ENCODE results near the gene SLC28A3.
"Not testable (repeated sequence)": the region's sequence is repeated elsewhere in the genome, so short reads cannot be mapped to it uniquely, and the experiment has no call there.

SLC28A3 gene

GRCh38 chr9:84371737-84372136 is 31.2 kb upstream of the SLC28A3 start:
- no peak overlapping the region for H3K4me3 Mint-ChIP-seq
- no peak for ATAC-seq (replicated peaks; ENCODE audit: extremely low read depth, poor library complexity, severe bottlenecking)
- H3K9me3 Mint-ChIP-seq: no peaks in the 10 kb centered on the region
- DNase-seq (ENCODE audit: low spot score in 2 of 2): no peak
- peaks cover 21% of the 10 kb centered on the region for H3K27me3 Mint-ChIP-seq
- H3K4me1 Mint-ChIP-seq: no peaks in the 10 kb centered on the region
- H3K27ac Mint-ChIP-seq (ENCODE audit: low read depth): no peak overlapping the region
- no peaks in the 10 kb centered on the region for H3K36me3 Mint-ChIP-seq (ENCODE audit: insufficient read depth)

- no peak for DNase-seq (ENCODE audit: low spot score in 2 of 2)
- H3K27me3 Mint-ChIP-seq: peaks cover 36% of the 10 kb centered on the region
- no peak overlapping the region for H3K4me3 Mint-ChIP-seq
- H3K4me1 Mint-ChIP-seq: no peaks in the 10 kb centered on the region
- H3K36me3 Mint-ChIP-seq (ENCODE audit: insufficient read depth): no peaks in the 10 kb centered on the region
- H3K27ac Mint-ChIP-seq (ENCODE audit: low read depth): no peak overlapping the region
- no peaks in the 10 kb centered on the region for H3K9me3 Mint-ChIP-seq
- no peak for ATAC-seq (replicated peaks; ENCODE audit: extremely low read depth, poor library complexity, severe bottlenecking)
Observed at GRCh38 chr9:84368601-84369000, 28.0 kb upstream of the SLC28A3 start.

GRCh38 chr9:84367726-84368125 is 27.2 kb upstream of the SLC28A3 start:
- not testable (repeated sequence) for H3K4me3 Mint-ChIP-seq; H3K9me3 Mint-ChIP-seq; DNase-seq (ENCODE audit: low spot score in 2 of 2); H3K27ac Mint-ChIP-seq (ENCODE audit: low read depth); ATAC-seq (replicated peaks; ENCODE audit: extremely low read depth, poor library complexity, severe bottlenecking); H3K36me3 Mint-ChIP-seq (ENCODE audit: insufficient read depth); H3K4me1 Mint-ChIP-seq
- H3K27me3 Mint-ChIP-seq: peaks cover 36% of the 10 kb centered on the region

GRCh38 chr9:84366683-84367082 is 26.1 kb upstream of the SLC28A3 start:
- no peaks in the 10 kb centered on the region for H3K36me3 Mint-ChIP-seq (ENCODE audit: insufficient read depth)
- ATAC-seq (replicated peaks; ENCODE audit: extremely low read depth, poor library complexity, severe bottlenecking): no peak
- no peaks in the 10 kb centered on the region for H3K9me3 Mint-ChIP-seq
- no peaks in the 10 kb centered on the region for H3K4me1 Mint-ChIP-seq
- no peak overlapping the region for H3K4me3 Mint-ChIP-seq
- DNase-seq (ENCODE audit: low spot score in 2 of 2): no peak
- no peak overlapping the region for H3K27ac Mint-ChIP-seq (ENCODE audit: low read depth)
- H3K27me3 Mint-ChIP-seq: peaks cover 27% of the 10 kb centered on the region

GRCh38 chr9:84364894-84365490 is 24.4 kb upstream of the SLC28A3 start:
- not testable (repeated sequence) for DNase-seq (ENCODE audit: low spot score in 2 of 2); H3K4me3 Mint-ChIP-seq; H3K36me3 Mint-ChIP-seq (ENCODE audit: insufficient read depth); H3K27ac Mint-ChIP-seq (ENCODE audit: low read depth); H3K9me3 Mint-ChIP-seq; H3K4me1 Mint-ChIP-seq; ATAC-seq (replicated peaks; ENCODE audit: extremely low read depth, poor library complexity, severe bottlenecking)
- H3K27me3 Mint-ChIP-seq: peaks cover 21% of the 10 kb centered on the region

- Mint-ChIP-seq H3K27me3 (peaks cover 21% of the 10 kb centered on the region), H3K9me3 (no peaks in the 10 kb centered on the region), H3K4me3 (no peak overlapping the region), H3K4me1 (no peaks in the 10 kb centered on the region), H3K27ac (ENCODE audit: low read depth) (no peak overlapping the region), H3K36me3 (ENCODE audit: insufficient read depth) (peaks cover 2% of the 10 kb centered on the region)
- ATAC-seq (replicated peaks; ENCODE audit: extremely low read depth, poor library complexity, severe bottlenecking): no peak
- DNase-seq (ENCODE audit: low spot score in 2 of 2): no peak
Observed at GRCh38 chr9:84361645-84362044, 21.1 kb upstream of the SLC28A3 start.

GRCh38 chr9:84357275-84357674 is 16.7 kb upstream of the SLC28A3 start:
- ATAC-seq (replicated peaks; ENCODE audit: extremely low read depth, poor library complexity, severe bottlenecking): no peak
- DNase-seq (ENCODE audit: low spot score in 2 of 2): no peak
- H3K36me3 Mint-ChIP-seq (ENCODE audit: insufficient read depth): peaks cover 2% of the 10 kb centered on the region
- H3K9me3 Mint-ChIP-seq: no peaks in the 10 kb centered on the region
- H3K4me3 Mint-ChIP-seq: no peak overlapping the region
- H3K4me1 Mint-ChIP-seq: no peaks in the 10 kb centered on the region
- H3K27me3 Mint-ChIP-seq: no peaks in the 10 kb centered on the region
- H3K27ac Mint-ChIP-seq (ENCODE audit: low read depth): no peak overlapping the region

- H3K4me1 Mint-ChIP-seq: no peaks in the 10 kb centered on the region
- DNase-seq (ENCODE audit: low spot score in 2 of 2) (no peak), ATAC-seq (replicated peaks; ENCODE audit: extremely low read depth, poor library complexity, severe bottlenecking) (no peak)
- no peaks in the 10 kb centered on the region for H3K9me3 Mint-ChIP-seq
- no peak overlapping the region for H3K4me3 Mint-ChIP-seq
- no peaks in the 10 kb centered on the region for H3K27me3 Mint-ChIP-seq
- no peaks in the 10 kb centered on the region for H3K36me3 Mint-ChIP-seq (ENCODE audit: insufficient read depth)
- no peak overlapping the region for H3K27ac Mint-ChIP-seq (ENCODE audit: low read depth)
Observed at GRCh38 chr9:84354035-84354434, 13.5 kb upstream of the SLC28A3 start.

- Mint-ChIP-seq H3K27ac (ENCODE audit: low read depth) (no peak overlapping the region), H3K4me3 (no peak overlapping the region), H3K36me3 (ENCODE audit: insufficient read depth) (no peaks in the 10 kb centered on the region), H3K4me1 (no peaks in the 10 kb centered on the region), H3K9me3 (no peaks in the 10 kb centered on the region), H3K27me3 (peaks cover 14% of the 10 kb centered on the region)
- DNase-seq (ENCODE audit: low spot score in 2 of 2) (no peak), ATAC-seq (replicated peaks; ENCODE audit: extremely low read depth, poor library complexity, severe bottlenecking) (no peak)
Observed at GRCh38 chr9:84349671-84350070, 9.1 kb upstream of the SLC28A3 start.

GRCh38 chr9:84343111-84343521 is 2.6 kb upstream of the SLC28A3 start:
- DNase-seq (ENCODE audit: low spot score in 2 of 2) (no peak), ATAC-seq (replicated peaks; ENCODE audit: extremely low read depth, poor library complexity, severe bottlenecking) (no peak)
- Mint-ChIP-seq H3K4me1 (no peaks in the 10 kb centered on the region), H3K27ac (ENCODE audit: low read depth) (no peak overlapping the region), H3K4me3 (no peak overlapping the region), H3K9me3 (no peaks in the 10 kb centered on the region), H3K36me3 (ENCODE audit: insufficient read depth) (no peaks in the 10 kb centered on the region), H3K27me3 (peaks cover 16% of the 10 kb centered on the region)

- Mint-ChIP-seq H3K27ac (ENCODE audit: low read depth) (no peak overlapping the region), H3K9me3 (no peaks in the 10 kb centered on the region), H3K4me3 (no peak overlapping the region), H3K27me3 (peaks cover 4% of the 10 kb centered on the region), H3K4me1 (no peaks in the 10 kb centered on the region), H3K36me3 (ENCODE audit: insufficient read depth) (peaks cover 2% of the 10 kb centered on the region)
- ATAC-seq (replicated peaks; ENCODE audit: extremely low read depth, poor library complexity, severe bottlenecking): no peak
- DNase-seq (ENCODE audit: low spot score in 2 of 2): no peak
Observed at GRCh38 chr9:84339962-84340361, 596 bp downstream of the SLC28A3 start.

- H3K9me3 Mint-ChIP-seq: no peaks in the 10 kb centered on the region
- no peak overlapping the region for H3K4me3 Mint-ChIP-seq
- no peaks in the 10 kb centered on the region for H3K27me3 Mint-ChIP-seq
- ATAC-seq (replicated peaks; ENCODE audit: extremely low read depth, poor library complexity, severe bottlenecking) (no peak), DNase-seq (ENCODE audit: low spot score in 2 of 2) (no peak)
- H3K27ac Mint-ChIP-seq (ENCODE audit: low read depth): no peak overlapping the region
- H3K36me3 Mint-ChIP-seq (ENCODE audit: insufficient read depth): peaks cover 2% of the 10 kb centered on the region
- H3K4me1 Mint-ChIP-seq: no peaks in the 10 kb centered on the region
Observed at GRCh38 chr9:84339503-84339902, 1.1 kb downstream of the SLC28A3 start.

- Mint-ChIP-seq H3K9me3 (no peaks in the 10 kb centered on the region), H3K27ac (ENCODE audit: low read depth) (no peak overlapping the region), H3K36me3 (ENCODE audit: insufficient read depth) (peaks cover 2% of the 10 kb centered on the region), H3K4me3 (no peak overlapping the region), H3K27me3 (no peaks in the 10 kb centered on the region), H3K4me1 (no peaks in the 10 kb centered on the region)
- ATAC-seq (replicated peaks; ENCODE audit: extremely low read depth, poor library complexity, severe bottlenecking) (no peak), DNase-seq (ENCODE audit: low spot score in 2 of 2) (no peak)
Observed at GRCh38 chr9:84338792-84339191, 1.8 kb downstream of the SLC28A3 start.

GRCh38 chr9:84337252-84337651 is 3.3 kb downstream of the SLC28A3 start:
- no peak for ATAC-seq (replicated peaks; ENCODE audit: extremely low read depth, poor library complexity, severe bottlenecking)
- H3K4me3 Mint-ChIP-seq: no peak overlapping the region
- H3K4me1 Mint-ChIP-seq: no peaks in the 10 kb centered on the region
- no peaks in the 10 kb centered on the region for H3K27me3 Mint-ChIP-seq
- H3K36me3 Mint-ChIP-seq (ENCODE audit: insufficient read depth): peaks cover 3% of the 10 kb centered on the region
- H3K9me3 Mint-ChIP-seq: no peaks in the 10 kb centered on the region
- DNase-seq (ENCODE audit: low spot score in 2 of 2): no peak
- H3K27ac Mint-ChIP-seq (ENCODE audit: low read depth): no peak overlapping the region

Measured in central memory CD8-positive, alpha-beta T cell (primary cell).